Type B pancreatic cell (in vitro differentiated cells): ENCODE results near the gene ZNF831. TPM values are rescaled to one million over a fixed set of nuclear protein-coding genes. Genes with fewer than 3 reads are reported as not detected.

Source experiments
- DNase-seq: peaks from one replicate; pipeline ENCODE4 v3.0.0; 2021; ENCODE audit warnings: mixed read lengths; ENCODE audit not compliant: unreplicated experiment; ENCODE audit errors: extremely low spot score
- H3K27ac Mint-ChIP-seq: 2 replicates; pipeline ENCODE4 v1.8.0; 2021; ENCODE audit warnings: mild to moderate bottlenecking, mixed read lengths
- H3K27me3 Mint-ChIP-seq: 2 replicates; pipeline ENCODE4 v1.8.0; 2021; ENCODE audit warnings: mixed read lengths
- H3K36me3 Mint-ChIP-seq: 2 replicates; pipeline ENCODE4 v1.8.0; 2021; ENCODE audit warnings: mixed read lengths
- H3K4me1 Mint-ChIP-seq: one replicate; pipeline ENCODE4 v1.8.0; 2021; ENCODE audit warnings: mixed read lengths; ENCODE audit not compliant: unreplicated experiment
- H3K4me3 Mint-ChIP-seq: 2 replicates; pipeline ENCODE4 v1.8.0; 2021; ENCODE audit warnings: mild to moderate bottlenecking, mixed read lengths
- H3K9me3 Mint-ChIP-seq: 2 replicates; pipeline ENCODE4 v1.8.0; 2021; ENCODE audit warnings: mixed read lengths
- total RNA-seq: library from RNA; stranded (reverse); gene quantifications from 2 replicates; pipeline ENCODE4 v1.2.1, GENCODE V29; 2021; ENCODE audit warnings: low replicate concordance
- TF ChIP-seq, protein P1 (sequence below): fragments of 200-600 bp; sonication (generic); conservative IDR thresholded peaks from 2 replicates; pipeline ENCODE4 v1.5.0; 2021; ENCODE audit warnings: antibody characterized with exemption, mild to moderate bottlenecking

The ZNF831 gene
- total RNA-seq, 1 donor from 2014 or later = not detected

- Mint-ChIP-seq H3K27me3 (peaks cover 9% of the 10 kb centered on the region), H3K9me3 (peaks cover 4% of the 10 kb centered on the region), H3K36me3 (no peaks in the 10 kb centered on the region), H3K4me1 (peaks cover 8% of the 10 kb centered on the region), H3K27ac (no peak overlapping the region), H3K4me3 (no peak overlapping the region)
- DNase-seq = no peak
- TF ChIP-seq, protein P1, sequence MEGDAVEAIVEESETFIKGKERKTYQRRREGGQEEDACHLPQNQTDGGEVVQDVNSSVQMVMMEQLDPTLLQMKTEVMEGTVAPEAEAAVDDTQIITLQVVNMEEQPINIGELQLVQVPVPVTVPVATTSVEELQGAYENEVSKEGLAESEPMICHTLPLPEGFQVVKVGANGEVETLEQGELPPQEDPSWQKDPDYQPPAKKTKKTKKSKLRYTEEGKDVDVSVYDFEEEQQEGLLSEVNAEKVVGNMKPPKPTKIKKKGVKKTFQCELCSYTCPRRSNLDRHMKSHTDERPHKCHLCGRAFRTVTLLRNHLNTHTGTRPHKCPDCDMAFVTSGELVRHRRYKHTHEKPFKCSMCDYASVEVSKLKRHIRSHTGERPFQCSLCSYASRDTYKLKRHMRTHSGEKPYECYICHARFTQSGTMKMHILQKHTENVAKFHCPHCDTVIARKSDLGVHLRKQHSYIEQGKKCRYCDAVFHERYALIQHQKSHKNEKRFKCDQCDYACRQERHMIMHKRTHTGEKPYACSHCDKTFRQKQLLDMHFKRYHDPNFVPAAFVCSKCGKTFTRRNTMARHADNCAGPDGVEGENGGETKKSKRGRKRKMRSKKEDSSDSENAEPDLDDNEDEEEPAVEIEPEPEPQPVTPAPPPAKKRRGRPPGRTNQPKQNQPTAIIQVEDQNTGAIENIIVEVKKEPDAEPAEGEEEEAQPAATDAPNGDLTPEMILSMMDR = no peak
Measured at GRCh38 chr20:59205044-59205443, 41.4 kb downstream of the ZNF831 start.

- Mint-ChIP-seq H3K36me3 (no peaks in the 10 kb centered on the region), H3K27ac (no peak overlapping the region), H3K9me3 (peaks cover 4% of the 10 kb centered on the region), H3K27me3 (peaks cover 9% of the 10 kb centered on the region), H3K4me3 (no peak overlapping the region), H3K4me1 (peaks cover 21% of the 10 kb centered on the region)
- TF ChIP-seq, protein P1 = no peak
- DNase-seq = no peak
Measured at GRCh38 chr20:59207235-59207634, 43.6 kb downstream of the ZNF831 start.

DNA sequence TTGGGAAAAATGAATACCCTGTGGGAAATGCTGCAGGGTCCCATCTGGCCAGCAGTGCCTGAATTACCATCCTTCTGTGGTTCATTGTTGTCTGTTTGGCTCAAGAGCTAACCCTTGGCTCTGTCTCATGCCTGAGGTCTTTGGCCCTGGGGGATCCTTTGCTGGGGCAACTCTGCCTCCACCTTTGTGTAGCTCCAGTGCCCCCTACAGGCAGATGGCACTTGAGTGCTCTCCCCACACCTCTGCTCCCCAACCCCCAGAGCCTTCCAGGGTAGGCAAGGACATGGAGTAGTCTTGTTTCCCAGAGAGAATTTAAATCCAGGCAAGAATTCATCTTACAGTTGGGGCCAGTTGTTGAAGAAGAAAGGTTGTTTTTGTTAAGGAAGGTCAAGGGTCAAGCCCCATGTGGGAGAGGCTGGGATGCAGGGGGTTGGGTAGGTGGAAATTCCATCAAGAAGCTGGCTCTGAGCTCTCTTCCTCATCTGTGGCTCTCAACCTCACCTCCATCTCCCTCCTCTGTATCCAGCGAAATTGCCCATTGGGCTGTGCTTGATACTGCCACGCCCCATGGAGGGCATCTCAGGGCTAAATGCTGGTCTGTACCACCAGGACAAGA lies 44.2 kb downstream of the ZNF831 start:
- H3K27ac Mint-ChIP-seq = no peak overlapping the region
- TF ChIP-seq, protein P1 = peak; percentile 62
- H3K27me3 Mint-ChIP-seq = peaks cover 9% of the 10 kb centered on the region
- H3K4me3 Mint-ChIP-seq = no peak overlapping the region
- H3K4me1 Mint-ChIP-seq = peaks cover 23% of the 10 kb centered on the region
- no peaks in the 10 kb centered on the region for H3K36me3 Mint-ChIP-seq
- DNase-seq = no peak
- H3K9me3 Mint-ChIP-seq = peaks cover 4% of the 10 kb centered on the region

- Mint-ChIP-seq H3K4me1 (peaks cover 33% of the 10 kb centered on the region), H3K36me3 (no peaks in the 10 kb centered on the region), H3K27me3 (peaks cover 6% of the 10 kb centered on the region), H3K9me3 (peaks cover 4% of the 10 kb centered on the region), H3K4me3 (no peak overlapping the region), H3K27ac (no peak overlapping the region)
- DNase-seq = no peak
- TF ChIP-seq, protein P1 = no peak
Measured at GRCh38 chr20:59210186-59210585, 46.6 kb downstream of the ZNF831 start.

DNA sequence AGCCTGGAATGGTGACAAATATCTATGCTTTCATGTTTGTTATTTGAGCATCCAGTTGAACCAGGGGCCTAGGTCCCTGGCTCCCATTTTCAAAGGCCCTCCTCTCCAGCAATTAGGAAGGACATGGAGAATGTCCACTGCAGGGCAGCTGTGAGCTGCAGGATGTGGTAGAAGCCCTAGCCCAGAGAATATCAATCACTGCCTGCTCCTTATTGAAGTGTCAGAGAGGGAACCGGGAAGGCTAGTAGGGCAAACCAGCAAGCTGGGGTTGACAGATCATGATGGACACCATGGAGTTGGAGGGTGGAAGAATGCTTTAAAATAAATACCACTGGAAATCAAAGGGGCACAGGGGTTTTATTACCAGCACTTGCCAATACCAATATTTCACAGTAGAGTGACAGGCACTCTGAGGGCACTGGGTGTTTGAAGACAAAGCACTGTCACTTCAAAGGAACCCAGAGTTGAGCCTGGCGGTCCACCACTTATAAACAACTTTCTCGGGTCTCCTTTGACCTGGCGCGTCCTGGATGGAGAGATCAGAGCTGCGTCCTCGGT lies 47.7 kb downstream of the ZNF831 start:
- Mint-ChIP-seq H3K27ac (no peak overlapping the region), H3K9me3 (peaks cover 4% of the 10 kb centered on the region), H3K36me3 (no peaks in the 10 kb centered on the region), H3K4me1 (peaks cover 36% of the 10 kb centered on the region), H3K27me3 (peaks cover 6% of the 10 kb centered on the region), H3K4me3 (no peak overlapping the region)
- DNase-seq = no peak
- TF ChIP-seq, protein P1 = no peak
